HepG2 (cell line): ENCODE results near the gene LGALS4. TPM values are rescaled to one million over a fixed set of nuclear protein-coding genes. Genes with fewer than 3 reads are reported as not detected.

ENCODE experiments used
- ATAC-seq: fragments of 200-7000 bp; cut with Tn5 transposase; 3 replicates; pipeline ENCODE4 v1.9.1; 2020; ENCODE audit warnings: mild to moderate bottlenecking, moderate library complexity
- BruUV-seq: library from RNA; stranded (reverse); fragments of 400-500 nt; replicated peaks from 2 replicates; lab custom pipeline; 2021; lab: Mats Ljungman, UMichigan
- CTCF ChIA-PET: fragments of 300-600 bp; formaldehyde crosslinking; extraction: SDS; loops from one replicate; lab custom pipeline; 2021; ENCODE audit warnings: low total read pairs, inconsistent platforms, low intra/inter-chr PET ratio; lab: Yijun Ruan, JAX
- POLR2A ChIA-PET: fragments of 350-600 bp; sonication (Branson Sonifier 250); formaldehyde crosslinking; loops from one replicate; lab custom pipeline; 2020; ENCODE audit warnings: antibody characterized with exemption, inconsistent platforms; lab: Yijun Ruan, JAX
- DNase-seq: peaks from one replicate; pipeline ENCODE4 v3.0.0-alpha.2; 2015; ENCODE audit warnings: low spot score
- FAIRE-seq: peaks from 3 replicates; lab custom pipeline; 2011; peaks lifted over from hg19 to GRCh38; lab: Jason Lieb, UNC
- H2AFZ ChIP-seq: one replicate; pipeline ENCODE4 v1.6.1; 2011; ENCODE audit warnings: low read length, inconsistent platforms
- H3K27ac ChIP-seq: fragments of 300-600 bp; 3 replicates; pipeline ENCODE4 v1.8.0; 2011; ENCODE audit warnings: mixed run types, mild to moderate bottlenecking, mixed read lengths, low read length, inconsistent platforms; ENCODE audit not compliant: insufficient read depth; ENCODE audit errors: extremely low read length
- H3K27me3 ChIP-seq, 2 experiments: fragments of 200-600 bp in 1 of 2; 2 replicates in 1 of 2; 3 replicates in 1 of 2; pipeline versions ENCODE4 v1.6.0 to v1.8.0; 2011; ENCODE audit warnings: low read length in 2 of 2, mild to moderate bottlenecking in 2 of 2, moderate library complexity in 2 of 2, inconsistent platforms in 1 of 2; ENCODE audit not compliant: insufficient read depth in 2 of 2, control insufficient read depth in 1 of 2
- H3K36me3 ChIP-seq, 2 experiments: fragments of 200-600 bp in 1 of 2; replicated peaks in 1 of 2; 2 replicates in 1 of 2; 3 replicates in 1 of 2; pipeline versions ENCODE4 v1.5.1 to v1.8.0; 2011; ENCODE audit warnings: low read length in 2 of 2, inconsistent platforms in 1 of 2; ENCODE audit not compliant: insufficient read depth in 2 of 2, control insufficient read depth in 1 of 2
- H3K4me1 ChIP-seq: 2 replicates; pipeline ENCODE4 v1.5.1; 2012; ENCODE audit warnings: low read length, inconsistent platforms; ENCODE audit not compliant: insufficient read depth
- H3K4me2 ChIP-seq: 2 replicates; pipeline ENCODE4 v1.6.0; 2011; ENCODE audit warnings: low read depth, low read length, inconsistent platforms
- H3K4me3 ChIP-seq, 3 experiments: fragments of 200-600 bp in 1 of 3; sonication (generic), shearing (Covaris generic) in 1 of 3; replicated peaks in 1 of 3; 2 replicates each; pipeline ENCODE4 v1.5.1; 2011 to 2016; ENCODE audit warnings: low read length in 3 of 3, inconsistent platforms in 2 of 3, low read depth in 2 of 3, mild to moderate bottlenecking in 2 of 3, control low read depth in 1 of 3, mixed read lengths in 1 of 3; ENCODE audit not compliant: insufficient read depth in 1 of 3
- H3K79me2 ChIP-seq: one replicate; pipeline ENCODE4 v1.6.1; 2011; ENCODE audit warnings: low read length, inconsistent platforms; ENCODE audit not compliant: insufficient read depth
- H3K9ac ChIP-seq: 2 replicates; pipeline ENCODE4 v1.6.0; 2011; ENCODE audit warnings: mild to moderate bottlenecking, low read depth, low read length, inconsistent platforms; ENCODE audit not compliant: insufficient read depth
- H3K9me3 ChIP-seq: 2 replicates; pipeline ENCODE4 v1.5.1; 2012; ENCODE audit warnings: mild to moderate bottlenecking, low read length
- H4K20me1 ChIP-seq: 2 replicates; pipeline ENCODE4 v1.6.0; 2011; ENCODE audit warnings: inconsistent platforms, mild to moderate bottlenecking, low read length, moderate library complexity; ENCODE audit not compliant: insufficient read depth
- AFF4 ChIP-seq: sonication (generic); formaldehyde crosslinking; IDR thresholded peaks from 2 replicates; pipeline ENCODE4 v1.4.0; 2020; ENCODE audit warnings: missing genetic modification reagents
- CEBPB ChIP-seq: IDR thresholded peaks from 2 replicates; pipeline ENCODE4 v1.6.1; 2011; ENCODE audit warnings: low read depth, low read length, improper control_type of control experiment, borderline replicate concordance
- FOXC1 ChIP-seq: sonication (generic); formaldehyde crosslinking; IDR thresholded peaks from 2 replicates; pipeline ENCODE4 v1.8.0; 2022; ENCODE audit warnings: mild to moderate bottlenecking, missing genetic modification reagents, borderline replicate concordance
- IRF2 ChIP-seq: IDR thresholded peaks from 2 replicates; pipeline ENCODE4 v1.6.1; 2018; ENCODE audit warnings: missing genetic modification reagents, missing compliant biosample characterization
- MAFG ChIP-seq: sonication (generic); formaldehyde crosslinking; IDR thresholded peaks from 2 replicates; pipeline ENCODE4 v1.5.1; 2020; ENCODE audit warnings: mild to moderate bottlenecking, missing genetic modification reagents
- POGZ ChIP-seq: sonication (generic); formaldehyde crosslinking; IDR thresholded peaks from 2 replicates; pipeline ENCODE4 v1.4.0; 2020; ENCODE audit warnings: mild to moderate bottlenecking, missing genetic modification reagents
- PREB ChIP-seq: sonication (generic); formaldehyde crosslinking; IDR thresholded peaks from 2 replicates; pipeline ENCODE4 v1.4.0; 2020; ENCODE audit warnings: missing genetic modification reagents
- RBM22 ChIP-seq: fragments of 200-400 bp; formaldehyde crosslinking; optimal IDR thresholded peaks from 2 replicates; pipeline ENCODE3; 2017; ENCODE audit warnings: mild to moderate bottlenecking, low read length, moderate library complexity
- RXRA ChIP-seq: sonication (generic); formaldehyde crosslinking; IDR thresholded peaks from 2 replicates; pipeline ENCODE4 v1.5.1; 2020; ENCODE audit warnings: missing genetic modification reagents
- SUZ12 ChIP-seq: fragments of 150-350 bp; IDR thresholded peaks from 2 replicates; pipeline ENCODE4 v1.6.1; 2014; ENCODE audit warnings: low read depth, low read length
- ZBTB43 ChIP-seq: sonication (generic); formaldehyde crosslinking; conservative IDR thresholded peaks from 2 replicates; pipeline ENCODE4 v1.4.0; 2020; ENCODE audit warnings: missing genetic modification reagents
- ZNF263 ChIP-seq: sonication (generic); formaldehyde crosslinking; IDR thresholded peaks from 2 replicates; pipeline ENCODE4 v1.4.0; 2020; ENCODE audit warnings: missing genetic modification reagents
- ZNF432 ChIP-seq: sonication (generic); formaldehyde crosslinking; IDR thresholded peaks from 2 replicates; pipeline ENCODE4 v1.5.0; 2020; ENCODE audit warnings: missing genetic modification reagents, mild to moderate bottlenecking, borderline replicate concordance
- ZNF460 ChIP-seq: sonication (generic); formaldehyde crosslinking; IDR thresholded peaks from 2 replicates; pipeline ENCODE4 v1.5.1; 2020; ENCODE audit warnings: missing genetic modification reagents, mild to moderate bottlenecking, borderline replicate concordance
- ZNF562 ChIP-seq: sonication (generic); formaldehyde crosslinking; IDR thresholded peaks from 2 replicates; pipeline ENCODE4 v1.8.0; 2022; ENCODE audit warnings: missing genetic modification reagents, borderline replicate concordance
- WGBS: methylation state at CpG from one replicate; pipeline ENCODE4 v1.1.6; 2017; ENCODE audit warnings: low lambda C conversion rate; 5-methylcytosine and 5-hydroxymethylcytosine counted together
- in situ Hi-C: cut with HindIII; loops from 2 replicates; pipeline ENCODE4 v1.10.0; 2017; ENCODE audit warnings: low pct_unique_long_range_greater_than_20kb; ENCODE audit not compliant: extremely low pct_ligation_motif_present
- intact Hi-C: fragments of 100-400 bp; cut with micrococcal nuclease; formaldehyde crosslinking; loops from one replicate; pipeline ENCODE4 v1.10.0; 2022; ENCODE audit not compliant: unreplicated experiment
- polyA plus RNA-seq, 8 experiments: library from polyadenylated mRNA; depleted of rRNA in 3 of 8; stranded (reverse) in 7 of 8; unstranded in 1 of 8; fragments of >200 nt; fragmentation: Illumina TruSeq in 4 of 8; extraction: Trizol in 4 of 8; gene quantifications; 2 replicates each; pipeline versions ENCODE4 v1.2.1 to v1.2.3, GENCODE V29; 2011 to 2016; ENCODE audit warnings: low read depth in 4 of 8, missing spikeins in 1 of 8, mixed read lengths in 1 of 8; ENCODE audit not compliant: insufficient read depth in 1 of 8
- total RNA-seq, 5 experiments: library from RNA; depleted of rRNA; stranded (reverse); fragments of >200 nt; fragmentation: Illumina TruSeq; extraction: Trizol; gene quantifications; 2 replicates each; pipeline ENCODE4 v1.2.3, GENCODE V29; 2016; ENCODE audit warnings: low read depth in 1 of 5

LGALS4 gene
- total and polyA plus RNA-seq, 2 of the 13 experiments (the other 11 are each of a cell fraction or from before 2014, with no cell fraction given), result 0.24 to 0.71 TPM

- POLR2A ChIA-PET, result interaction anchor here (1.9 kb wide), 1 partner anchor 10 kb away, joined by 7 read pairs; no protein-coding TSS in a partner anchor
- in situ Hi-C loops, result no loop called here
- CTCF ChIA-PET, result no interaction called here
- TF ChIP-seq FOXC1 (CRISPR knock-in tag) (no peak), ZBTB43 (CRISPR knock-in tag) (no peak), ZNF432 (no peak), AFF4 (no peak), ZNF562 (no peak), PREB (no peak), RBM22 (no peak), RXRA (no peak), IRF2 (CRISPR knock-in tag) (no peak), POGZ (CRISPR knock-in tag) (no peak), SUZ12 (no peak), ZNF460 (CRISPR knock-in tag) (no peak), MAFG (CRISPR knock-in tag) (no peak), CEBPB (no peak), ZNF263 (CRISPR knock-in tag) (no peak)
Observed at GRCh38 chr19:38773469-38774177, 39.1 kb downstream of the LGALS4 start, which contains the start of gene LGALS7. Gene LGALS7 (minus strand): TSS chr19:38773517. CDS start chr19:38773492, 25 bp downstream.

More at GRCh38 chr19:38773469-38774177, 39.1 kb downstream of the LGALS4 start, which contains the start of gene LGALS7:
- Histone ChIP-seq H3K36me3 (no peaks in the 10 kb centered on the region), H3K79me2 (no peaks in the 10 kb centered on the region), H3K27me3 (no peaks in the 10 kb centered on the region), H3K4me1 (peaks cover 17% of the 10 kb centered on the region), H3K9ac (0 out of 2 replicates have a peak within 1 kb of the TSS, but pooled peaks have one; percentile 8), H3K27ac (no peak within 1 kb of the TSS), H3K4me3 (no peak within 1 kb of the TSS), H3K4me2 (peak within 1 kb of the TSS; percentile 12; the same call in 1 of the 2 replicates), H2AFZ (no peak within 1 kb of the TSS), H4K20me1 (no peaks in the 10 kb centered on the region), H3K9me3 (no peaks in the 10 kb centered on the region)
- 34% methylated on average over 8 of the region's 14 CpGs for WGBS
- intact Hi-C loops, result no loop called here
- peak; percentile 57 for ATAC-seq
- FAIRE-seq, result no peak
- no TSS peak for BruUV-seq
- DNase-seq, result no peak
